DMS53 treated with DMSO at 0.1 percent for 48 hours (cell line): ENCODE results near the gene TCF12.

Experiments
- DNase-seq: peaks from one replicate; lab custom pipeline; 2025; ENCODE audit not compliant: unreplicated experiment; lab: John Stamatoyannopoulos, UW

TCF12 gene

GRCh38 chr15:57329582-57330367 lies 411.3 kb downstream of the TCF12 start:
- DNase-seq = no peak

GRCh38 chr15:57330619-57331340 lies 412.3 kb downstream of the TCF12 start:
- no peak for DNase-seq

GRCh38 chr15:57332326-57332725 lies 413.9 kb downstream of the TCF12 start:
- no peak for DNase-seq

GRCh38 chr15:57333487-57333886 lies 415.0 kb downstream of the TCF12 start:
- no peak for DNase-seq

- DNase-seq = no peak
Observed at GRCh38 chr15:57334257-57334656, 415.8 kb downstream of the TCF12 start.

- DNase-seq = no peak
Observed at GRCh38 chr15:57335293-57335715, 416.9 kb downstream of the TCF12 start.

GRCh38 chr15:57335719-57336118 lies 417.3 kb downstream of the TCF12 start:
- no peak for DNase-seq

GRCh38 chr15:57337868-57338411 lies 419.5 kb downstream of the TCF12 start:
- DNase-seq = no peak

GRCh38 chr15:57339321-57339720 lies 420.9 kb downstream of the TCF12 start:
- no peak for DNase-seq
